ENCODE results near the gene ORM2.

The ORM2 gene

GRCh38 chr9:114303571-114303970, 26.1 kb upstream of the ORM2 start:
- no peak overlapping the region for H3K4me3 ChIP-seq (ENCODE audit: low read depth, low read length)
- no peak for TF ChIP-seq CTCF (IDR thresholded peaks at IDR 0.05; ENCODE audit: low read depth, low read length, missing control alignments)
- DNase-seq (ENCODE audit: low read depth): no peak

DNA sequence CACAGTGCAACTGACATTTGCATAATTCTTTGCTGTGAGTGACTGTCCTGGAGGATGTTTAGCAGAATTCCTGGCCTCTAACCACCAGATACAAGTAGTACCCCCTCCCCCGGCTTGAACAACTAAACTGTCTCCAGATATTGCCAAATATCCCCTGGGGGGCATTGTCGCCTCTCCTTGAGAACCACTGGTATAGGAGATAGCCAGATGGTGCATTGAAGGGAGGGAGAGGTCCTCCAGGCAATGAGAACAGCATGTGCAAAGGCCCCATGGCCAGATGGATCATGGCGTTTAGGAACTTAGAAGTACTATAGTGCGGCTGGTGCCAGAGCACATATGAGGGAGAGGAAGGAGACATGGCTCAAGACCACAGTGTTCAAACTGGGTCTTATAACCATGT, 25.7 kb upstream of the ORM2 start:
- TF ChIP-seq CTCF (IDR thresholded peaks at IDR 0.05; ENCODE audit: low read depth, low read length, missing control alignments): no peak
- no peak overlapping the region for H3K4me3 ChIP-seq (ENCODE audit: low read depth, low read length)
- no peak for DNase-seq (ENCODE audit: low read depth)

- no peak for DNase-seq (ENCODE audit: low read depth)
- no peak for TF ChIP-seq CTCF (IDR thresholded peaks at IDR 0.05; ENCODE audit: low read depth, low read length, missing control alignments)
- H3K4me3 ChIP-seq (ENCODE audit: low read depth, low read length): no peak overlapping the region
These were observed 25.1 kb upstream of the ORM2 start for GRCh38 chr9:114304416-114305188.

DNA sequence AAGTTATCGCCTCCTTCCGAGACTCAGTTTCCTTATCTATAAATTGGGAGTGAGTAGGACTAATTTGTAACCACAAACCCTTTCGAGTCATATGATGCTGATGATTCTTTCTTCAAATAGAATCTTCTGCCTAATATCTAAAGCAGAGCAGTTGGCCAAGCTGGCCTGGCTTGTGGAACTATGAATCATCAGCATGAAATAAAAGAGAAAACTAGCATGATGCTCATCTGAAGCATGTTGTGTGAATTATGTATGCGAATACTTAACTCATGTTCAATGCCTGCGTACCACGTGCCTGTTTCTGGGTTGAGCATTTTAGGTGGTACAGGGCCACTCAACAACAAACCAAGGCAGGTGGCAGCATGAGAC, 21.8 kb upstream of the ORM2 start:
- TF ChIP-seq CTCF (IDR thresholded peaks at IDR 0.05; ENCODE audit: low read depth, low read length, missing control alignments): no peak
- DNase-seq (ENCODE audit: low read depth): no peak
- H3K4me3 ChIP-seq (ENCODE audit: low read depth, low read length): no peak overlapping the region

- TF ChIP-seq CTCF (IDR thresholded peaks at IDR 0.05; ENCODE audit: low read depth, low read length, missing control alignments): no peak
These were observed 21.2 kb upstream of the ORM2 start for GRCh38 chr9:114308361-114308950.

GRCh38 chr9:114309096-114309495, 20.6 kb upstream of the ORM2 start:
- TF ChIP-seq CTCF (IDR thresholded peaks at IDR 0.05; ENCODE audit: low read depth, low read length, missing control alignments): no peak
- no peak for DNase-seq (ENCODE audit: low read depth)
- no peak overlapping the region for H3K4me3 ChIP-seq (ENCODE audit: low read depth, low read length)

More at GRCh38 chr9:114308361-114308950, 21.2 kb upstream of the ORM2 start:
- H3K4me3 ChIP-seq (ENCODE audit: low read depth, low read length): no peak overlapping the region
- DNase-seq (ENCODE audit: low read depth): no peak

All from GM12864 (cell line).